ENCODE data around the gene NDRG2.

Gene NDRG2

GRCh38 chr14:20971705-20972021 is 53.2 kb downstream of the NDRG2 start:
- Histone ChIP-seq H3K27ac (peak overlapping the region; percentile 73 to 92), H3K4me3 (peak overlapping the region; percentile 87)
- TF ChIP-seq CTCF (IDR thresholded peaks at IDR 0.05), result no peak
- DNase-seq (ENCODE audit: low spot score), result no peak

- DNase-seq (ENCODE audit: low spot score), result peak; percentile 88
- TF ChIP-seq CTCF (IDR thresholded peaks at IDR 0.05), result peak; percentile 93
- peak overlapping the region; percentile 87 for H3K4me3 ChIP-seq
- H3K27ac ChIP-seq, result peak overlapping the region; percentile 73 to 92
Observed at GRCh38 chr14:20970983-20971704, 53.7 kb downstream of the NDRG2 start.

- no peak for DNase-seq (ENCODE audit: low spot score)
- Histone ChIP-seq H3K4me3 (peak overlapping the region; percentile 87), H3K27ac (peak overlapping the region; percentile 73 to 92)
- no peak for TF ChIP-seq CTCF (IDR thresholded peaks at IDR 0.05)
Observed at GRCh38 chr14:20970647-20970982, 54.2 kb downstream of the NDRG2 start.

- TF ChIP-seq CTCF (IDR thresholded peaks at IDR 0.05), result no peak
- Histone ChIP-seq H3K4me3 (no peak overlapping the region), H3K27ac (no peak overlapping the region)
- no peak for DNase-seq (ENCODE audit: low spot score)
Observed at GRCh38 chr14:20969336-20969735, 55.5 kb downstream of the NDRG2 start.

All from coronary artery (tissue), 2 donors.